Measurements from ENCODE around the gene TUT4. TPM values are rescaled to one million over a fixed set of nuclear protein-coding genes. Genes with fewer than 3 reads are reported as not detected.

TUT4 gene
- polyA plus RNA-seq, 2 donors: 14.5 to 15.4 TPM

GRCh38 chr1:52511851-52512615 is 40.9 kb downstream of the TUT4 start:
- H3K4me1 ChIP-seq (ENCODE audit: control insufficient read depth in 2 of 2, insufficient read depth in 2 of 2, low read length in 1 of 2): no peaks in the 10 kb centered on the region
- no peak overlapping the region for H3K27ac ChIP-seq (ENCODE audit: low read depth in 2 of 2, low read length in 1 of 2)
- H3K9me3 ChIP-seq (ENCODE audit: control insufficient read depth in 2 of 2, insufficient read depth in 1 of 2, low read depth in 1 of 2, low read length in 1 of 2): no peaks in the 10 kb centered on the region
- H3K36me3 ChIP-seq (ENCODE audit: control insufficient read depth in 2 of 2, insufficient read depth in 2 of 2, low read length in 1 of 2): no peaks in the 10 kb centered on the region
- no peaks in the 10 kb centered on the region for H3K27me3 ChIP-seq (ENCODE audit: control insufficient read depth in 1 of 2, insufficient read depth in 2 of 2, low read length in 2 of 2)
- H3K4me3 ChIP-seq (ENCODE audit: low read depth in 1 of 2, low read length in 2 of 2): no peak overlapping the region
- 98 to 99% methylated on average over 2 of the region's 2 CpGs for WGBS, 2 donors

- H3K27ac ChIP-seq (ENCODE audit: low read depth in 2 of 2, low read length in 1 of 2): no peak overlapping the region
- no peak overlapping the region for H3K4me3 ChIP-seq (ENCODE audit: low read depth in 1 of 2, low read length in 2 of 2)
- no peaks in the 10 kb centered on the region for H3K4me1 ChIP-seq (ENCODE audit: control insufficient read depth in 2 of 2, insufficient read depth in 2 of 2, low read length in 1 of 2)
- no peaks in the 10 kb centered on the region for H3K36me3 ChIP-seq (ENCODE audit: control insufficient read depth in 2 of 2, insufficient read depth in 2 of 2, low read length in 1 of 2)
- H3K27me3 ChIP-seq (ENCODE audit: control insufficient read depth in 1 of 2, insufficient read depth in 2 of 2, low read length in 2 of 2): no peaks in the 10 kb centered on the region
- no peaks in the 10 kb centered on the region for H3K9me3 ChIP-seq (ENCODE audit: control insufficient read depth in 2 of 2, insufficient read depth in 1 of 2, low read depth in 1 of 2, low read length in 1 of 2)
- 92 to 93% methylated on average over 2 of the region's 2 CpGs for WGBS, 2 donors
Observed at GRCh38 chr1:52511439-52511838, 41.5 kb downstream of the TUT4 start.

GRCh38 chr1:52506920-52507546 is 45.9 kb downstream of the TUT4 start:
- WGBS, 2 donors: 73 to 88% methylated on average over 3 of the region's 3 CpGs
- Histone ChIP-seq H3K4me1 (ENCODE audit: control insufficient read depth in 2 of 2, insufficient read depth in 2 of 2, low read length in 1 of 2) (no peaks in the 10 kb centered on the region), H3K9me3 (ENCODE audit: control insufficient read depth in 2 of 2, insufficient read depth in 1 of 2, low read depth in 1 of 2, low read length in 1 of 2) (no peaks in the 10 kb centered on the region), H3K36me3 (ENCODE audit: control insufficient read depth in 2 of 2, insufficient read depth in 2 of 2, low read length in 1 of 2) (no peaks in the 10 kb centered on the region), H3K4me3 (ENCODE audit: low read depth in 1 of 2, low read length in 2 of 2) (no peak overlapping the region), H3K27me3 (ENCODE audit: control insufficient read depth in 1 of 2, insufficient read depth in 2 of 2, low read length in 2 of 2) (no peaks in the 10 kb centered on the region), H3K27ac (ENCODE audit: low read depth in 2 of 2, low read length in 1 of 2) (no peak overlapping the region)

GRCh38 chr1:52506349-52506748 is 46.5 kb downstream of the TUT4 start:
- Histone ChIP-seq H3K36me3 (ENCODE audit: control insufficient read depth in 2 of 2, insufficient read depth in 2 of 2, low read length in 1 of 2) (no peaks in the 10 kb centered on the region), H3K4me1 (ENCODE audit: control insufficient read depth in 2 of 2, insufficient read depth in 2 of 2, low read length in 1 of 2) (no peaks in the 10 kb centered on the region), H3K27me3 (ENCODE audit: control insufficient read depth in 1 of 2, insufficient read depth in 2 of 2, low read length in 2 of 2) (no peaks in the 10 kb centered on the region), H3K4me3 (ENCODE audit: low read depth in 1 of 2, low read length in 2 of 2) (no peak overlapping the region), H3K9me3 (ENCODE audit: control insufficient read depth in 2 of 2, insufficient read depth in 1 of 2, low read depth in 1 of 2, low read length in 1 of 2) (no peaks in the 10 kb centered on the region), H3K27ac (ENCODE audit: low read depth in 2 of 2, low read length in 1 of 2) (no peak overlapping the region)
- 88 to 91% methylated on average over 3 of the region's 3 CpGs for WGBS, 2 donors

- H3K4me3 ChIP-seq (ENCODE audit: low read depth in 1 of 2, low read length in 2 of 2): no peak overlapping the region
- no peaks in the 10 kb centered on the region for H3K4me1 ChIP-seq (ENCODE audit: control insufficient read depth in 2 of 2, insufficient read depth in 2 of 2, low read length in 1 of 2)
- WGBS, 2 donors: 92 to 96% methylated on average over 1 of the region's 1 CpG
- no peak overlapping the region for H3K27ac ChIP-seq (ENCODE audit: low read depth in 2 of 2, low read length in 1 of 2)
- H3K9me3 ChIP-seq (ENCODE audit: control insufficient read depth in 2 of 2, insufficient read depth in 1 of 2, low read depth in 1 of 2, low read length in 1 of 2): no peaks in the 10 kb centered on the region
- no peaks in the 10 kb centered on the region for H3K36me3 ChIP-seq (ENCODE audit: control insufficient read depth in 2 of 2, insufficient read depth in 2 of 2, low read length in 1 of 2)
- no peaks in the 10 kb centered on the region for H3K27me3 ChIP-seq (ENCODE audit: control insufficient read depth in 1 of 2, insufficient read depth in 2 of 2, low read length in 2 of 2)
Observed at GRCh38 chr1:52504720-52505119, 48.2 kb downstream of the TUT4 start.

- H3K9me3 ChIP-seq (ENCODE audit: control insufficient read depth in 2 of 2, insufficient read depth in 1 of 2, low read depth in 1 of 2, low read length in 1 of 2): no peaks in the 10 kb centered on the region
- H3K36me3 ChIP-seq (ENCODE audit: control insufficient read depth in 2 of 2, insufficient read depth in 2 of 2, low read length in 1 of 2): no peaks in the 10 kb centered on the region
- no peak overlapping the region for H3K27ac ChIP-seq (ENCODE audit: low read depth in 2 of 2, low read length in 1 of 2)
- no peaks in the 10 kb centered on the region for H3K4me1 ChIP-seq (ENCODE audit: control insufficient read depth in 2 of 2, insufficient read depth in 2 of 2, low read length in 1 of 2)
- H3K27me3 ChIP-seq (ENCODE audit: control insufficient read depth in 1 of 2, insufficient read depth in 2 of 2, low read length in 2 of 2): no peaks in the 10 kb centered on the region
- no peak overlapping the region for H3K4me3 ChIP-seq (ENCODE audit: low read depth in 1 of 2, low read length in 2 of 2)
Observed at GRCh38 chr1:52503706-52504105, 49.2 kb downstream of the TUT4 start.

- H3K4me3 ChIP-seq (ENCODE audit: low read depth in 1 of 2, low read length in 2 of 2): no peak overlapping the region
- H3K27ac ChIP-seq (ENCODE audit: low read depth in 2 of 2, low read length in 1 of 2): no peak overlapping the region
- no peaks in the 10 kb centered on the region for H3K9me3 ChIP-seq (ENCODE audit: control insufficient read depth in 2 of 2, insufficient read depth in 1 of 2, low read depth in 1 of 2, low read length in 1 of 2)
- no peaks in the 10 kb centered on the region for H3K27me3 ChIP-seq (ENCODE audit: control insufficient read depth in 1 of 2, insufficient read depth in 2 of 2, low read length in 2 of 2)
- H3K4me1 ChIP-seq (ENCODE audit: control insufficient read depth in 2 of 2, insufficient read depth in 2 of 2, low read length in 1 of 2): no peaks in the 10 kb centered on the region
- H3K36me3 ChIP-seq (ENCODE audit: control insufficient read depth in 2 of 2, insufficient read depth in 2 of 2, low read length in 1 of 2): no peaks in the 10 kb centered on the region
- 79 to 83% methylated on average over 5 of the region's 5 CpGs for WGBS, 2 donors
Observed at GRCh38 chr1:52502789-52503188, 50.1 kb downstream of the TUT4 start.

GRCh38 chr1:52487632-52488031 is 65.3 kb downstream of the TUT4 start:
- H3K4me3 ChIP-seq (ENCODE audit: low read depth in 1 of 2, low read length in 2 of 2): no peak overlapping the region
- no peak overlapping the region for H3K27ac ChIP-seq (ENCODE audit: low read depth in 2 of 2, low read length in 1 of 2)
- H3K27me3 ChIP-seq (ENCODE audit: control insufficient read depth in 1 of 2, insufficient read depth in 2 of 2, low read length in 2 of 2): no peaks in the 10 kb centered on the region
- WGBS, 2 donors: 96% methylated on average over 2 of the region's 2 CpGs
- H3K36me3 ChIP-seq (ENCODE audit: control insufficient read depth in 2 of 2, insufficient read depth in 2 of 2, low read length in 1 of 2): no peaks in the 10 kb centered on the region
- no peaks in the 10 kb centered on the region for H3K9me3 ChIP-seq (ENCODE audit: control insufficient read depth in 2 of 2, insufficient read depth in 1 of 2, low read depth in 1 of 2, low read length in 1 of 2)
- no peaks in the 10 kb centered on the region for H3K4me1 ChIP-seq (ENCODE audit: control insufficient read depth in 2 of 2, insufficient read depth in 2 of 2, low read length in 1 of 2)

- Histone ChIP-seq H3K27me3 (ENCODE audit: control insufficient read depth in 1 of 2, insufficient read depth in 2 of 2, low read length in 2 of 2) (no peaks in the 10 kb centered on the region), H3K4me3 (ENCODE audit: low read depth in 1 of 2, low read length in 2 of 2) (no peak overlapping the region), H3K36me3 (ENCODE audit: control insufficient read depth in 2 of 2, insufficient read depth in 2 of 2, low read length in 1 of 2) (no peaks in the 10 kb centered on the region), H3K9me3 (ENCODE audit: control insufficient read depth in 2 of 2, insufficient read depth in 1 of 2, low read depth in 1 of 2, low read length in 1 of 2) (no peaks in the 10 kb centered on the region), H3K27ac (ENCODE audit: low read depth in 2 of 2, low read length in 1 of 2) (no peak overlapping the region), H3K4me1 (ENCODE audit: control insufficient read depth in 2 of 2, insufficient read depth in 2 of 2, low read length in 1 of 2) (no peaks in the 10 kb centered on the region)
- WGBS, 2 donors: 97 to 98% methylated on average over 7 of the region's 7 CpGs
Observed at GRCh38 chr1:52482326-52483004, 70.4 kb downstream of the TUT4 start.

All from esophagus (tissue), 2 donors.